ENCODE measurements around the gene SNURF.
"Not testable (repeated sequence)": the region's sequence is repeated elsewhere in the genome, so short reads cannot be mapped to it uniquely, and the experiment has no call there.

The SNURF gene
- total RNA-seq: 0.39 to 1.6 (median 1.1) reads per million in 3 donors

- H3K27ac ChIP-seq (ENCODE audit: insufficient read depth, low read length, poor library complexity, severe bottlenecking): peak within 1 kb of the TSS; percentile 88
- peak; percentile 42 to 50 (median 48) for DNase-seq
- no peaks in the 10 kb centered on the region for H3K27me3 ChIP-seq (replicated peaks; ENCODE audit: control insufficient read depth, insufficient read depth, low read length, poor library complexity, severe bottlenecking)
- H3K4me3 ChIP-seq (ENCODE audit: insufficient read depth, low read depth, low read length, poor library complexity, severe bottlenecking): peak within 1 kb of the TSS; percentile 71
- no peaks in the 10 kb centered on the region for H3K9me3 ChIP-seq (ENCODE audit: control insufficient read depth, low read length)
- no peaks in the 10 kb centered on the region for H3K36me3 ChIP-seq (ENCODE audit: control insufficient read depth, insufficient read depth, low read length)
- no peaks in the 10 kb centered on the region for H3K4me1 ChIP-seq (ENCODE audit: control insufficient read depth, insufficient read depth, low read length, poor library complexity, severe bottlenecking)
Observed at GRCh38 chr15:24954783-24955530, at the start of gene SNURF, which contains the start of gene SNRPN. Gene SNURF (plus strand): TSS chr15:24954987. CDS start chr15:24955049, 62 bp downstream. Gene SNRPN (plus strand): TSS chr15:24954987. CDS start chr15:24974454, 19,467 bp downstream.

- peaks cover 3% of the 10 kb centered on the region for H3K9me3 ChIP-seq (ENCODE audit: control insufficient read depth, low read length)
- H3K36me3 ChIP-seq (ENCODE audit: control insufficient read depth, insufficient read depth, low read length): no peaks in the 10 kb centered on the region
- no peak overlapping the region for H3K4me3 ChIP-seq (ENCODE audit: insufficient read depth, low read depth, low read length, poor library complexity, severe bottlenecking)
Observed at GRCh38 chr15:24916305-24917009, 38.3 kb upstream of the SNURF start.

DNA sequence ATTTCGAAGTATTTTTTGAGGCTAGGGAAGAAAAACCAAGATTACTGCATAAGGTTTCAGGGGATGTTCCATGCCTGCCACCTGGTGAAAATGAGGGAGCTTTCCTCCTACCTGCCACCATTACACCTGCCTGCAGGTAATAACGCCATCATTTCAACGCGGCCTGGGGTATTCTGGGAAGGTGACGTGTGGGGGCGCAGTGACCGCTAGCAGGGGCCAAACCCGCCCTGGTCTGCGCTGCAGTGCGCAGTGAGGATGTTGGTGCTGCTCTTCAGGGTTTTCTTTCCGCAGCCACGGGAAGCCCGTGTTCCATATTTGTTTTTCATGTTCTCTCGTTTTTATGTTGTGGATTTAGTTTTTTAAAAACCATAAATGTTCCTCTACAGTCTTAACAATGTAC, 37.4 kb upstream of the SNURF start:
- Histone ChIP-seq H3K4me1 (ENCODE audit: control insufficient read depth, insufficient read depth, low read length, poor library complexity, severe bottlenecking) (no peaks in the 10 kb centered on the region), H3K4me3 (ENCODE audit: insufficient read depth, low read depth, low read length, poor library complexity, severe bottlenecking) (no peak overlapping the region), H3K27ac (ENCODE audit: insufficient read depth, low read length, poor library complexity, severe bottlenecking) (no peak overlapping the region), H3K27me3 (replicated peaks; ENCODE audit: control insufficient read depth, insufficient read depth, low read length, poor library complexity, severe bottlenecking) (no peaks in the 10 kb centered on the region), H3K36me3 (ENCODE audit: control insufficient read depth, insufficient read depth, low read length) (no peaks in the 10 kb centered on the region), H3K9me3 (ENCODE audit: control insufficient read depth, low read length) (peaks cover 3% of the 10 kb centered on the region)
- DNase-seq: no peak

More at GRCh38 chr15:24916305-24917009, 38.3 kb upstream of the SNURF start:
- Histone ChIP-seq H3K27ac (ENCODE audit: insufficient read depth, low read length, poor library complexity, severe bottlenecking) (no peak overlapping the region), H3K27me3 (replicated peaks; ENCODE audit: control insufficient read depth, insufficient read depth, low read length, poor library complexity, severe bottlenecking) (no peaks in the 10 kb centered on the region), H3K4me1 (ENCODE audit: control insufficient read depth, insufficient read depth, low read length, poor library complexity, severe bottlenecking) (no peaks in the 10 kb centered on the region)
- no peak for DNase-seq

DNA sequence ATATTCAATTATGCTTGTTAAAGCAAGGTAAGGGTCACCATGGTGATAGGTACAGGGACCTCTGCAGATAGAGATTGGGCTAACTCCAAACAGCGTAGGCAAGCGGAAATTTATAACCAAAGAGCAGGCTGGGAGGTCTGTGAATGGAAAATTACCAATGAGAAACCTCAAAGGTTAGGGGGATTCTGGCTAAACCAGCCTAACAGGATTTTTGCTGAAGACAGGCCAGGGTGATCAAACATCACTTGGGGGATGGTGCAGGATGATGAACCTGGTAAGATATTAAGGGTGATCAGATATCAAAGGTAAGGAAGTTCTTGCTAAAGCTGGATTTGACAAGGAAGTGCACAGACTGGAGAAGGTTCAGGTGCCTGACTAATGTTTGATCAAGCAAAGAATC, 35.3 kb upstream of the SNURF start:
- DNase-seq: no peak
- H3K4me3 ChIP-seq (ENCODE audit: insufficient read depth, low read depth, low read length, poor library complexity, severe bottlenecking): no peak overlapping the region
- no peaks in the 10 kb centered on the region for H3K4me1 ChIP-seq (ENCODE audit: control insufficient read depth, insufficient read depth, low read length, poor library complexity, severe bottlenecking)
- H3K36me3 ChIP-seq (ENCODE audit: control insufficient read depth, insufficient read depth, low read length): no peaks in the 10 kb centered on the region
- H3K27ac ChIP-seq (ENCODE audit: insufficient read depth, low read length, poor library complexity, severe bottlenecking): no peak overlapping the region
- no peaks in the 10 kb centered on the region for H3K27me3 ChIP-seq (replicated peaks; ENCODE audit: control insufficient read depth, insufficient read depth, low read length, poor library complexity, severe bottlenecking)
- H3K9me3 ChIP-seq (ENCODE audit: control insufficient read depth, low read length): peaks cover 3% of the 10 kb centered on the region

GRCh38 chr15:24922781-24923180, 32.0 kb upstream of the SNURF start:
- DNase-seq; H3K4me3 ChIP-seq (ENCODE audit: insufficient read depth, low read depth, low read length, poor library complexity, severe bottlenecking): not testable (repeated sequence)

GRCh38 chr15:24924153-24924552, 30.6 kb upstream of the SNURF start:
- H3K27me3 ChIP-seq (replicated peaks; ENCODE audit: control insufficient read depth, insufficient read depth, low read length, poor library complexity, severe bottlenecking): no peaks in the 10 kb centered on the region
- H3K9me3 ChIP-seq (ENCODE audit: control insufficient read depth, low read length): no peaks in the 10 kb centered on the region
- no peak overlapping the region for H3K4me3 ChIP-seq (ENCODE audit: insufficient read depth, low read depth, low read length, poor library complexity, severe bottlenecking)

More at GRCh38 chr15:24922781-24923180, 32.0 kb upstream of the SNURF start:
- not testable (repeated sequence) for H3K4me1 ChIP-seq (ENCODE audit: control insufficient read depth, insufficient read depth, low read length, poor library complexity, severe bottlenecking); H3K36me3 ChIP-seq (ENCODE audit: control insufficient read depth, insufficient read depth, low read length); H3K27ac ChIP-seq (ENCODE audit: insufficient read depth, low read length, poor library complexity, severe bottlenecking); H3K9me3 ChIP-seq (ENCODE audit: control insufficient read depth, low read length); H3K27me3 ChIP-seq (replicated peaks; ENCODE audit: control insufficient read depth, insufficient read depth, low read length, poor library complexity, severe bottlenecking)

DNA sequence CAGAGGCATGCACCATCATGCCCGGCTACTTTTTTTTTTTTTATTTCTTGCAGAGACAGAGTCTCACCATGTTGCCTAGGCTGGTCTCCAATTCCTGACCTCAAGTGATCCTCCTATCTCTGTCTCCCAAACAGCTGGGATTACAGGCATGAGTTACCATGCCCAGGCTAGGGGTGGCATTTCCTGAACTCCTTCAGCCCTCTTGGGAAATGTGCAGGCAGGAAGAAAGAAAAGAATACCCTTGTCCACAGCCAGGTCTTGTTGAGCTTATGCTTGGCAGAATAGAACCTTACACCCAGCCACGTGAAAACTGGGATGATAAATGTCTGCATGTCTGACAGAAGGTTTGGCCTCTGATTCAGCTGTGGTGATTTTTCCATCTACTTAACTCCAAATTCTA, 30.2 kb upstream of the SNURF start:
- no peak for DNase-seq
- Histone ChIP-seq H3K4me1 (ENCODE audit: control insufficient read depth, insufficient read depth, low read length, poor library complexity, severe bottlenecking) (no peaks in the 10 kb centered on the region), H3K27me3 (replicated peaks; ENCODE audit: control insufficient read depth, insufficient read depth, low read length, poor library complexity, severe bottlenecking) (no peaks in the 10 kb centered on the region), H3K36me3 (ENCODE audit: control insufficient read depth, insufficient read depth, low read length) (no peaks in the 10 kb centered on the region), H3K9me3 (ENCODE audit: control insufficient read depth, low read length) (no peaks in the 10 kb centered on the region), H3K4me3 (ENCODE audit: insufficient read depth, low read depth, low read length, poor library complexity, severe bottlenecking) (no peak overlapping the region), H3K27ac (ENCODE audit: insufficient read depth, low read length, poor library complexity, severe bottlenecking) (no peak overlapping the region)

More at GRCh38 chr15:24924153-24924552, 30.6 kb upstream of the SNURF start:
- H3K4me1 ChIP-seq (ENCODE audit: control insufficient read depth, insufficient read depth, low read length, poor library complexity, severe bottlenecking): no peaks in the 10 kb centered on the region
- H3K36me3 ChIP-seq (ENCODE audit: control insufficient read depth, insufficient read depth, low read length): no peaks in the 10 kb centered on the region
- no peak for DNase-seq
- no peak overlapping the region for H3K27ac ChIP-seq (ENCODE audit: insufficient read depth, low read length, poor library complexity, severe bottlenecking)

DNA sequence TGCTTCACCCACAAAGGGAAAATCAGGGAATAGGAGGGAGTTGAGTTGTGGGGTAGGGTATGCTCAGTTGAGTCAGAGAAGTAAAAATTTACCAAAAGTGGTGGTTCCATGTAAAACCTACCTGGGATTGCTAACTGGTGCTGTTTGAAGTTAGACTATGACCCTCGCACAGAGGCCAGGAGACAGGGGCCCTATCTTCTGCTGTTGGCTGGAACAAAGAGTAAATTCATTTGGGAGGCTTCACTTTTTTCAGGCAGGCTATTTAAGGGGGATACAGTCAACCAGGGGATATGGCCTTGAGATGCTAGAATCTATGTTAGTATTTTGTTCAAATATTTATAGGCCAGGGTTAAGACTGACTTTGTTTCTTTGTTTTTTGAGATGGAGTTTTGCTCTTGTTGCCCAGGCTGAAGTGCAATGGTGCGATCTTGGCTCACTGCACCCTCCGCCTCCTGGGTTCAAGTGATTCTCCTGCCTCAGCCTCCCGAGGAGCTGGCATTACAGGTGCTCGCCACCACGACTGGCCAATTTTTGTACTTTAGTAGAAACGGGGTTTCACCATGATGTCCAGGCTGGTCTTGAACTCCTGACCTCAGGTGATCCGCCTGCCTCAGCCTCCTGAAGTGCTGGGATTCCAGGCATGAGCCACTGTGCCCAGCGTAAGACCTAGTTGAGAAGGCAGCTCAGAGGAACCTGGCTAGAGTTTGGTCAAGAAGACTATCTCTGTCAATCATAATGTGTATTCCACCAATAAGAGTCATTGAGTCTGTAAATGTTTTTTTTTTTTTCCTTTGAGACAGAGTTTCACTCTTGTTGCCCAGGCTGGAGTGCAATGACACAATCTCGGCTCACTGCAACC, 22.7 kb upstream of the SNURF start:
- not testable (repeated sequence) for H3K4me1 ChIP-seq (ENCODE audit: control insufficient read depth, insufficient read depth, low read length, poor library complexity, severe bottlenecking); H3K27me3 ChIP-seq (replicated peaks; ENCODE audit: control insufficient read depth, insufficient read depth, low read length, poor library complexity, severe bottlenecking); H3K36me3 ChIP-seq (ENCODE audit: control insufficient read depth, insufficient read depth, low read length); H3K4me3 ChIP-seq (ENCODE audit: insufficient read depth, low read depth, low read length, poor library complexity, severe bottlenecking); H3K9me3 ChIP-seq (ENCODE audit: control insufficient read depth, low read length); DNase-seq; H3K27ac ChIP-seq (ENCODE audit: insufficient read depth, low read length, poor library complexity, severe bottlenecking)

DNA sequence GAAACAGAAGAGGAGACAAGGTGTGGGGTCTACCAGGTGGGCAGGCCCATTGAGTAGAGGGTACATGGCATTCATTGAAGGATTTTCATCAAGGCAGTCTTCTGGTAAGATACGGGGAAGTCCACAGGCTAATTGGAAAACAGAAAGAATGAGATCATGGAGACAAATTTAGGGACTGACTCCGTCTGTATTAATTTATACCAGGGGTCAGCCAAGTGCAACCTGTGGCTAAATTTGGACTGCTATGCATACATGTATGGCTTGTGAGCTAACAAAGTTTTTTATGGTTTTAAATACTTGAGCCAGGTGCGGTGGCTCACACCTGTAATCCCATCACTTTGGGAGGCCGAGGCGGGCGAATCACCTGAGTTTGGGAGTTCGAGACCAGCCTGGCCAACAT, 21.1 kb upstream of the SNURF start:
- DNase-seq: no peak
- H3K4me1 ChIP-seq (ENCODE audit: control insufficient read depth, insufficient read depth, low read length, poor library complexity, severe bottlenecking): no peaks in the 10 kb centered on the region
- no peak overlapping the region for H3K4me3 ChIP-seq (ENCODE audit: insufficient read depth, low read depth, low read length, poor library complexity, severe bottlenecking)
- no peaks in the 10 kb centered on the region for H3K36me3 ChIP-seq (ENCODE audit: control insufficient read depth, insufficient read depth, low read length)
- H3K27me3 ChIP-seq (replicated peaks; ENCODE audit: control insufficient read depth, insufficient read depth, low read length, poor library complexity, severe bottlenecking): no peaks in the 10 kb centered on the region
- H3K9me3 ChIP-seq (ENCODE audit: control insufficient read depth, low read length): no peaks in the 10 kb centered on the region
- H3K27ac ChIP-seq (ENCODE audit: insufficient read depth, low read length, poor library complexity, severe bottlenecking): no peak overlapping the region
